Measurements from ENCODE around the gene SH3RF2.

- TF ChIP-seq TAF1 (IDR thresholded peaks at IDR 0.05; ENCODE audit: borderline replicate concordance, insufficient read depth, low read length): no peak
- no peak for TF ChIP-seq POLR2AphosphoS5 (IDR thresholded peaks at IDR 0.05; ENCODE audit: low read depth, low read length)
Observed at GRCh38 chr5:145965804-145966203, 29.4 kb downstream of the SH3RF2 start.
